ENCODE measurements around the gene GNG12. TPM values are rescaled to one million over a fixed set of nuclear protein-coding genes. Genes with fewer than 3 reads are reported as not detected.

The GNG12 gene
- polyA plus RNA-seq, 3 donors = 0.03 TPM; not detected in 2

- no peaks in the 10 kb centered on the region for H3K9me3 Mint-ChIP-seq
- H3K27ac Mint-ChIP-seq = no peak overlapping the region
- no peak for TF ChIP-seq CTCF (IDR thresholded peaks at IDR 0.05)
- WGBS (ENCODE audit: insufficient coverage) = no CpG with 5 or more reads among the region's 3 CpGs
- DNase-seq = no peak
- peaks cover 0 to 1% (median 0%) of the 10 kb centered on the region in 3 donors for H3K27me3 Mint-ChIP-seq (ENCODE audit: low read depth in 3 of 3)
- no peaks in the 10 kb centered on the region for H4K20me1 ChIP-seq (ENCODE audit: insufficient read depth, low read length)
- H3K36me3 Mint-ChIP-seq = no peaks in the 10 kb centered on the region
- H3K27ac ChIP-seq (ENCODE audit: low read depth in 1 of 2, low read length in 2 of 2) = no peak overlapping the region
- H3K79me2 ChIP-seq (ENCODE audit: insufficient read depth, low read length) = no peaks in the 10 kb centered on the region
- H3K36me3 ChIP-seq (replicated peaks in 1 of 2; ENCODE audit: control insufficient read depth in 1 of 2, insufficient read depth in 2 of 2, low read length in 2 of 2) = no peaks in the 10 kb centered on the region
- H3K27me3 ChIP-seq (ENCODE audit: control insufficient read depth in 2 of 2, insufficient read depth in 2 of 2, low read length in 2 of 2) = no peaks in the 10 kb centered on the region
- H3K4me3 Mint-ChIP-seq = no peak overlapping the region
- H3K4me3 ChIP-seq (replicated peaks in 1 of 3; ENCODE audit: low read depth in 2 of 3, low read length in 3 of 3) = no peak overlapping the region
- no peaks in the 10 kb centered on the region for H3K9me3 ChIP-seq (replicated peaks in 1 of 2; ENCODE audit: control insufficient read depth in 1 of 2, insufficient read depth in 1 of 2, low read length in 2 of 2)
- no peak overlapping the region for H3K4me2 ChIP-seq (replicated peaks; ENCODE audit: extremely low read depth, low read length, poor library complexity, severe bottlenecking)
- intact Hi-C loops (cut with micrococcal nuclease) = no loop called here
- no peak overlapping the region for H3K9ac ChIP-seq (ENCODE audit: insufficient read depth, low read length, poor library complexity, severe bottlenecking)
- H3K4me1 Mint-ChIP-seq = peaks cover 45% of the 10 kb centered on the region
- peak overlapping the region; percentile 44 for H2AFZ ChIP-seq (ENCODE audit: insufficient read depth, low read depth, low read length, poor library complexity, severe bottlenecking)
- peaks cover 18 to 20% of the 10 kb centered on the region in 2 donors for H3K4me1 ChIP-seq (ENCODE audit: control insufficient read depth in 1 of 2, insufficient read depth in 2 of 2, low read length in 2 of 2)
Measured at GRCh38 chr1:67734323-67734690, 99.0 kb downstream of the GNG12 start.

GRCh38 chr1:67733681-67734322 lies 99.5 kb downstream of the GNG12 start:
- Mint-ChIP-seq H3K36me3 (no peaks in the 10 kb centered on the region), H3K27ac (peak overlapping the region in 1 of 7 donors; percentile 40), H3K4me1 (peaks cover 45% of the 10 kb centered on the region), H3K4me3 (no peak overlapping the region), H3K9me3 (no peaks in the 10 kb centered on the region), H3K27me3 (ENCODE audit: low read depth in 3 of 3) (peaks cover 0 to 1% (median 0%) of the 10 kb centered on the region in 3 donors)
- Histone ChIP-seq H3K9me3 (replicated peaks in 1 of 2; ENCODE audit: control insufficient read depth in 1 of 2, insufficient read depth in 1 of 2, low read length in 2 of 2) (no peaks in the 10 kb centered on the region), H3K9ac (ENCODE audit: insufficient read depth, low read length, poor library complexity, severe bottlenecking) (no peak overlapping the region), H4K20me1 (ENCODE audit: insufficient read depth, low read length) (no peaks in the 10 kb centered on the region), H2AFZ (ENCODE audit: insufficient read depth, low read depth, low read length, poor library complexity, severe bottlenecking) (peak overlapping the region; percentile 44), H3K4me1 (ENCODE audit: control insufficient read depth in 1 of 2, insufficient read depth in 2 of 2, low read length in 2 of 2) (peaks cover 18 to 20% of the 10 kb centered on the region in 2 donors), H3K4me2 (replicated peaks; ENCODE audit: extremely low read depth, low read length, poor library complexity, severe bottlenecking) (no peak overlapping the region), H3K36me3 (replicated peaks in 1 of 2; ENCODE audit: control insufficient read depth in 1 of 2, insufficient read depth in 2 of 2, low read length in 2 of 2) (no peaks in the 10 kb centered on the region), H3K27ac (ENCODE audit: low read depth in 1 of 2, low read length in 2 of 2) (no peak overlapping the region), H3K4me3 (replicated peaks in 1 of 3; ENCODE audit: low read depth in 2 of 3, low read length in 3 of 3) (no peak overlapping the region), H3K27me3 (ENCODE audit: control insufficient read depth in 2 of 2, insufficient read depth in 2 of 2, low read length in 2 of 2) (no peaks in the 10 kb centered on the region), H3K79me2 (ENCODE audit: insufficient read depth, low read length) (no peaks in the 10 kb centered on the region)
- 2% methylated on average over 3 of the region's 4 CpGs for WGBS (ENCODE audit: insufficient coverage)
- no peak for TF ChIP-seq CTCF (IDR thresholded peaks at IDR 0.05)
- intact Hi-C loops (cut with micrococcal nuclease) = no loop called here
- DNase-seq = no peak

All from CD14-positive monocyte (primary cell).